GM10266 (cell line): ENCODE measurements around the gene FAM76B.

Source experiments
- DNase-seq: peaks from one replicate; pipeline ENCODE4 v3.0.0; 2012; ENCODE audit errors: extremely low spot score
- CTCF ChIP-seq: IDR thresholded peaks from 2 replicates; pipeline ENCODE4 v1.5.1; 2012; ENCODE audit warnings: mild to moderate bottlenecking, low read depth; ENCODE audit not compliant: control insufficient read depth, insufficient read depth; ENCODE audit errors: missing control alignments

The FAM76B gene

GRCh38 chr11:95729462-95729861 is 60.1 kb downstream of the FAM76B start:
- no peak for DNase-seq
- TF ChIP-seq CTCF: no peak

GRCh38 chr11:95728790-95729189 is 60.8 kb downstream of the FAM76B start:
- no peak for DNase-seq
- no peak for TF ChIP-seq CTCF

GRCh38 chr11:95728094-95728493 is 61.5 kb downstream of the FAM76B start:
- no peak for DNase-seq
- TF ChIP-seq CTCF: no peak

GRCh38 chr11:95727620-95728019 is 62.0 kb downstream of the FAM76B start:
- DNase-seq: no peak
- TF ChIP-seq CTCF: no peak

GRCh38 chr11:95727111-95727510 is 62.5 kb downstream of the FAM76B start:
- DNase-seq: no peak
- TF ChIP-seq CTCF: no peak

- DNase-seq: no peak
- no peak for TF ChIP-seq CTCF
These were observed 64.4 kb downstream of the FAM76B start for GRCh38 chr11:95725196-95725595.

GRCh38 chr11:95723361-95723942 is 66.1 kb downstream of the FAM76B start:
- no peak for TF ChIP-seq CTCF
- DNase-seq: no peak
